HFFc6 (cell line): ENCODE measurements around the gene SNRPA1. TPM values are rescaled to one million over a fixed set of nuclear protein-coding genes. Genes with fewer than 3 reads are reported as not detected.

Experiments used
- DNase-seq: peaks from one replicate; pipeline ENCODE4 v3.0.0-alpha.2; 2018
- H3K27ac Mint-ChIP-seq: 2 replicates; pipeline ENCODE4 v1.8.0; 2020; ENCODE audit warnings: mild to moderate bottlenecking, mixed read lengths
- H3K27me3 Mint-ChIP-seq: 2 replicates; pipeline ENCODE4 v1.8.0; 2021; ENCODE audit warnings: mild to moderate bottlenecking, moderate library complexity, mixed read lengths; ENCODE audit not compliant: insufficient read depth
- H3K36me3 Mint-ChIP-seq: 2 replicates; pipeline ENCODE4 v1.8.0; 2021; ENCODE audit warnings: low read depth, mixed read lengths
- H3K4me1 Mint-ChIP-seq: 2 replicates; pipeline ENCODE4 v1.8.0; 2020; ENCODE audit warnings: low read depth, mixed read lengths
- H3K4me3 Mint-ChIP-seq: 2 replicates; pipeline ENCODE4 v1.8.0; 2020; ENCODE audit warnings: mild to moderate bottlenecking, moderate library complexity, mixed read lengths
- H3K9me3 Mint-ChIP-seq: 2 replicates; pipeline ENCODE4 v1.8.0; 2020; ENCODE audit warnings: mild to moderate bottlenecking, mixed read lengths
- CTCF ChIP-seq: fragments of 200-600 bp; sonication (generic); IDR thresholded peaks from 2 replicates; pipeline ENCODE4 v1.5.0; 2021; ENCODE audit warnings: antibody characterized with exemption, mild to moderate bottlenecking
- total RNA-seq, 6 experiments: library from RNA; stranded (reverse); fragmentation: NEBNext Ultra II Directional; extraction: Animal tissue kit (Norgen Biotek cat#: 25700); gene quantifications; 2 replicates in 1 of 6; 3 replicates in 5 of 6; pipeline ENCODE4 v1.2.3, GENCODE V29; 2021

The SNRPA1 gene
- total RNA-seq, 6 experiments from 2014 or later = 54.9 to 78.8 (median 64.5) TPM

- Mint-ChIP-seq H3K27me3 (peaks cover 5% of the 10 kb centered on the region; the same call in 1 of the 2 replicates), H3K36me3 (no peaks in the 10 kb centered on the region), H3K4me3 (no peak overlapping the region), H3K27ac (no peak overlapping the region), H3K4me1 (peaks cover 26% of the 10 kb centered on the region), H3K9me3 (no peaks in the 10 kb centered on the region)
- peak; percentile 71 for TF ChIP-seq CTCF
- no peak for DNase-seq
Observed at GRCh38 chr15:101256757-101257156, 38.3 kb downstream of the SNRPA1 start.

GRCh38 chr15:101255615-101256241 is 39.3 kb downstream of the SNRPA1 start:
- H3K27ac Mint-ChIP-seq = no peak overlapping the region
- H3K36me3 Mint-ChIP-seq = peaks cover 1% of the 10 kb centered on the region; the same call in 1 of the 2 replicates
- peaks cover 26% of the 10 kb centered on the region for H3K4me1 Mint-ChIP-seq
- peaks cover 5% of the 10 kb centered on the region; the same call in 1 of the 2 replicates for H3K27me3 Mint-ChIP-seq
- no peak for DNase-seq
- H3K9me3 Mint-ChIP-seq = no peaks in the 10 kb centered on the region
- H3K4me3 Mint-ChIP-seq = no peak overlapping the region
- TF ChIP-seq CTCF = no peak

- Mint-ChIP-seq H3K27me3 (peaks cover 5% of the 10 kb centered on the region; the same call in 1 of the 2 replicates), H3K36me3 (peaks cover 8% of the 10 kb centered on the region), H3K4me3 (no peak overlapping the region), H3K4me1 (peaks cover 31% of the 10 kb centered on the region), H3K9me3 (no peaks in the 10 kb centered on the region), H3K27ac (no peak overlapping the region)
- no peak for DNase-seq
- no peak for TF ChIP-seq CTCF
Observed at GRCh38 chr15:101255051-101255395, 40.0 kb downstream of the SNRPA1 start.

- TF ChIP-seq CTCF = no peak
- peaks cover 36% of the 10 kb centered on the region for H3K4me1 Mint-ChIP-seq
- H3K9me3 Mint-ChIP-seq = no peaks in the 10 kb centered on the region
- H3K4me3 Mint-ChIP-seq = no peak overlapping the region
- peaks cover 5% of the 10 kb centered on the region; the same call in 1 of the 2 replicates for H3K27me3 Mint-ChIP-seq
- H3K27ac Mint-ChIP-seq = no peak overlapping the region
- peaks cover 12% of the 10 kb centered on the region for H3K36me3 Mint-ChIP-seq
- no peak for DNase-seq
Observed at GRCh38 chr15:101254157-101255050, 40.6 kb downstream of the SNRPA1 start.

- H3K9me3 Mint-ChIP-seq = no peaks in the 10 kb centered on the region
- H3K27ac Mint-ChIP-seq = peak overlapping the region; percentile 94
- H3K4me3 Mint-ChIP-seq = peak overlapping the region; percentile 97
- peaks cover 17% of the 10 kb centered on the region for H3K36me3 Mint-ChIP-seq
- DNase-seq = no peak
- TF ChIP-seq CTCF = no peak
- peaks cover 37% of the 10 kb centered on the region for H3K4me1 Mint-ChIP-seq
- H3K27me3 Mint-ChIP-seq = peaks cover 5% of the 10 kb centered on the region; the same call in 1 of the 2 replicates
Observed at GRCh38 chr15:101252836-101253235, 42.2 kb downstream of the SNRPA1 start.
